ENCODE measurements around the gene TCP11.

- TF ChIP-seq CTCF (IDR thresholded peaks at IDR 0.05; ENCODE audit: low read depth, low read length, missing input control) (no peak), GABPA (IDR thresholded peaks at IDR 0.05 in 1 of 2, conservative IDR thresholded peaks at IDR 0.05 in 1 of 2) (no peak), RAD21 (IDR thresholded peaks at IDR 0.05) (no peak)
Observed at GRCh38 chr6:35093118-35093445, 48.1 kb downstream of the TCP11 start.
